GM19452 (cell line): ENCODE data around the gene DISP2.

ENCODE experiments used
- ATAC-seq: cut with Tn5 transposase; IDR thresholded peaks from one replicate; pipeline ENCODE4 v1.9.1; 2021; ENCODE audit not compliant: unreplicated experiment

Gene DISP2

GRCh38 chr15:40357723-40358470 is at the start of gene DISP2:
Gene DISP2 (plus strand): TSS chr15:40358219. CDS start chr15:40358322, 103 bp downstream.
- ATAC-seq, result peak; percentile 78

DNA sequence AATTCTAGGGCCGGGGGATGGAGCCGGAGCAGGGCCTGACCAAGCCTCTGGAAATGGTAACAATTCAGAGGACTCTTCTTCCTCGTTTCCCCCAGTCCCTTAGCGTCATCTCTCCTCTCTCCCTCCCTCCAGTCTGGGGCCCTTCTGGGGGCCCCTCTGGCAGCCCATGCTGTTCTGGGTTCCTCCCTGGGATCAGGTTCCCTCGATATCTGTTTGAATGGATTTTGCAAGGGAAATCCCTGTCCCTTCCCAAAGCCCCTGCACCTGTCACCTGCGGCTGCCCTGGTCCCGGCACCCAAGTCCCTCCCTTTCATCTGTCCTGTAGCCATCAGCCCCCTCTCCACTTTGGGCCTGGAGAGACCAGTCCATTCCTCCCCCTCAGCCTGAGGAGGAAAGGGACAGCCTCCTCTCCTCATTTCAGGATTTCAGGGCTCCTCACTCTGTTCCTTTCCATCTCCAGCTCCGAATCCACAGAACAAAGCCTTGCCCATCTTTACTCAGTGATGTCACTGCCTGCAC is 48.6 kb upstream of the DISP2 start:
- no peak for ATAC-seq

DNA sequence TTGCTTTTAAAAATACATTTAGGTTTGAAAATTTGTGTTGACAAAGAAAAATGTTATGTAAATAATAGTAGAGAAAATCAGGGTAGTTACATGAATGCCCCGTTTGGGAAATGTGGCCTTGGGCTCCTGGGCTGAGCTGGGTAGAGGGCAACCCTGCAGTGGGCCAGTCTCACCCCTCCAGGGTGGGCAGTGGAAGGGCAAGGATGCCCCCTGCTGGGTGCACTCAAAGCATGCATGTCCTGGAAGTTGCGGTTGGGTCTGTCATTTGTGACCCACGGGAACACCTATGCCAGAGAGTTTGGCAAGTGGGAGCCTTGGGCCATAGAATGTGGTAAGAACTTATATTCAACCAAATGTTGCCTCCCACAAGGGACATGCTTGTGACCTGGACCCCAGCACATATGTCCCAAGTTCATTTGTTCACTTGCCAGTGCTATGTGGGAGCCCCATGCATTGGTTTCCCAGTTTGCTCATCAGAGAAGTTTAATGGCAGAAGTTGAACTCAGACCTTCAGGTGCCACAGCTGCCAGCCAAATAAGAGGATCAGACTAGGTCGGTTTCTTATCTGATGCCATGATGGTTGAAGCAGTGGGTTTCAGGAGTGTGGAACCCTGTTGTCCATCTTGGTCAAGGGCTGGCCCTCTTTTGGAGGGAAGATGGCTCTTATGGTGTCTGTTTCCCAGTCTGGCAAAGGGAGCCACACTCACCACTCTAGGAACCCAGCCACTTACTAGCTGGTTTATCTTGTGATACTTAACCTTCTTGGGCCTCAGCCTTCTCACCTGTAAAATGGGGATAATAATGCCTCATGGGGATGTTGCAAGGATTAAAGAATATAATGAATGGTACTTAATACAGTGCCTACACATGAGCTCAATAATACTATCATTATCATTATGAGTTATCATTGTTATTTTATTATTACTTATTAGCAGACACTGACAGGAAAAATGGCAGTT is 47.7 kb upstream of the DISP2 start:
- ATAC-seq, result no peak

GRCh38 chr15:40310993-40311392 is 47.0 kb upstream of the DISP2 start:
- ATAC-seq, result no peak

DNA sequence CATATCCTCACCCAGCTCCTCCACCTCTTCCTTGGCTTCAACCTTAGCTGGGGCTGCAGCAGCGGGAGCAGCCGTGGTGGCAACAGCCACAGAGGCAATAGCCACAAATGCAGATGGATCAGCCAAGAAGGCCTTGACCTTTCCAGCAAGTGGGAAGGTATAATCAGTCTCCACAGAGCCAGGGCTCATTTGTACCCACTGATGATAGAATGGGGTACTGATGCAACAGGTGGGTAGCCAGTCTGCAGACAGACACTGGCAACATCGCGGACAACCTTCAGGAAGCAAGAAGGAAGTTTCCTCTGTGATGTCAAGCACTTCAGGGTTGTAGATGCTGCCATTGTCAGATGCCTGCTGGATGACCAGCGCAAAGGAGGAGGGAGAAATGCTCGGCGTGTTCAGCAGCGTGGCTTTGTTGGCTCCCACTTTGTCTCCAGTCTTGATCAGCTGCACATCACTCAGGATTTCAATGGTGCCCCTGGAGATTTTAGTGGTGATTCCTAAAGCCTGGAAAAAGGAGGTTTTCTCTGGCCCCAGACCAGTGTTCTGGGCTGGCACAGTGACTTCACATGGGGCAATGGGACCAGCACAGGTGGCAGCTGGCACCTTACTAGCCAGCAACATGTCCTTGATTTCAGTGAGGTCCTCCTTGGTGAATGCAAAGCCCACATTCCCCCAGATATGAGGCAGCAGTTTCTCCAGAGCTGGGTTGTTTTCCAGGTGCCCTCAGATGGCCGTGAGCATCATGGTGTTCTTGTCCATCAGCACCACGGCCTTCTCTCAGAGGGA is 45.5 kb upstream of the DISP2 start:
- ATAC-seq, result no peak

GRCh38 chr15:40313531-40314398 is 44.3 kb upstream of the DISP2 start:
- ATAC-seq, result no peak

DNA sequence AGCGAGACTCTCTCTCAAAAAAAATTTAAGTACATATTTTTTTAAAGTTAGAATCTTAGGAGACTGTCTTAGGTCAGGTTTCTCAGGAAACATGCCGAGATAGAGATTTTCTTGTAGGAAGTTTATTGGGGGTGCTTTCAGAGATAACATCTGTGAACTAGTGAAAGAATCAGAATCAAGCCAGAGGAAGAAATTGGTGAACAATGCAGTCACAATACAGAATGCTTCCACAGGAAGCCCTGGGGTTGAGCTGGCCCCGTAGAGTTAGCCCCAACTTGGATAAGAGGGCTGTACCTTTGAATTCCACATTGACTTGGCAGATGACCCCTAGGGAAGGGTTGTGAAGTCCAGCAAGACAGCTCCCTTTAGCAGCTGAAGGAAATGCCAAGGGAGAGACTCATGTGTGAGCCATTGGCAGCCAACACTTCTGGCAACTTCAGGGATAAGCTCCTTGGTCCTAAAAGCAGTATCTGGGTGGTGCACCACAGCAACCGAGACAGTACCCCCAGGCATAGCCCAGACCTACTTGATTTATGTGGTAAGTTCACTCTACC is 43.2 kb upstream of the DISP2 start:
- no peak for ATAC-seq

GRCh38 chr15:40316931-40317330 is 41.1 kb upstream of the DISP2 start:
- ATAC-seq, result no peak

DNA sequence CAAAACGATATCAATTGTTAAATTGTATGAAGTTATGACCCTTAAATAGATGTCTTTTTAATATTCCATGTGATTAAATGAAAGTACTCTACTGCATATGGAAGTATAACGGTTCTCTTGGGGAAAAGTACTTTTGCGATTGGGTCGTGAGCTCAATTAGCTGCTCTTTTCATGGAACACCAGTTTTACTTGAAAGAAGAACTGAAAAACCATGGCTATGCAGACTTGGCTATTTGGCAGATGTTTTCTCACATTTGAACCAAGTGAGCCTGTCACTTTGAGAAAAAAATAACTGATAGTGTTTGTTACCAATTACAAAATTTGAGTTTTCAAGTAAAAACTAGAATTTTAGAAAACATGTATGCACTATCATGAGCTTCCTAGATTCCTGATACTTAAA is 40.4 kb upstream of the DISP2 start:
- ATAC-seq, result no peak

- ATAC-seq, result no peak
Observed at GRCh38 chr15:40320409-40320808, 37.6 kb upstream of the DISP2 start.

GRCh38 chr15:40320931-40321371 is 37.1 kb upstream of the DISP2 start:
- ATAC-seq, result no peak

DNA sequence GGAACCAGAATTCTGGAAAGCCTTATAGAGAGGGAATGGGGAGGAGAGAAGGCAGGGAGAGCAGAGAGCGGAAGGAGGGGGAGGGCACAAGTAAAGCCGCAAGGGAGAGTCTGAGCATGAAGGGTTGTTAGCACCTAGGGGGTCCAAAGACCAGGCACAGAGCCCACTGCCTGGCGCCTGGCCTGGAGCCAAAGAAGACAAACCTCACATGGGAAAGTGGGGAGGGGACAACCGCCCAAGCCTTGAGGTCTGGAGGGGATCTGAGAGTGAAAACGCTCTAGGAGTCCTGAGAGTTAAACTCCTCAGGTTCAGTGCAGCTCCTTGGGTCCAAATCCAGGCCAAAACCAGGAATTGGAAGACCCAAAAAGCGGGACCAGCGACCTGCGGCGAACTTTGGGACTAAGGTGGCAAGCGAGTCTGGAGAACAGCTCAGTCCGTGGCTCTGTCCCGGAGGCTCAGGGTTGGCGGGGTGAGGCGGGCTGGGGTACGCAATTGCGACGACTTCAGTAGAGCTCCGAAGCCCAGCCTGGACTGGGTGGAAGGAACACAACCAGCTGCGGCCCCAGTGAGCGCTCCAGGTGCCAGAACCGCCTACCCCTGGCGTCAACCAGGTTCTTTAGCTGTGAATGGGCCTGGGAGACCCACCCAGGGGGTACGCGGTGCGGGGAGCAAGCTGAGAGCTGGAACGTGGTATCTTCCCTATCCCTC is 35.3 kb upstream of the DISP2 start:
- ATAC-seq, result no peak

- peak; percentile 84 for ATAC-seq
Observed at GRCh38 chr15:40323239-40323952, 34.6 kb upstream of the DISP2 start, which contains the start of gene INAFM2. Gene INAFM2 (plus strand): TSS chr15:40323692. CDS start chr15:40324056, 364 bp downstream.

DNA sequence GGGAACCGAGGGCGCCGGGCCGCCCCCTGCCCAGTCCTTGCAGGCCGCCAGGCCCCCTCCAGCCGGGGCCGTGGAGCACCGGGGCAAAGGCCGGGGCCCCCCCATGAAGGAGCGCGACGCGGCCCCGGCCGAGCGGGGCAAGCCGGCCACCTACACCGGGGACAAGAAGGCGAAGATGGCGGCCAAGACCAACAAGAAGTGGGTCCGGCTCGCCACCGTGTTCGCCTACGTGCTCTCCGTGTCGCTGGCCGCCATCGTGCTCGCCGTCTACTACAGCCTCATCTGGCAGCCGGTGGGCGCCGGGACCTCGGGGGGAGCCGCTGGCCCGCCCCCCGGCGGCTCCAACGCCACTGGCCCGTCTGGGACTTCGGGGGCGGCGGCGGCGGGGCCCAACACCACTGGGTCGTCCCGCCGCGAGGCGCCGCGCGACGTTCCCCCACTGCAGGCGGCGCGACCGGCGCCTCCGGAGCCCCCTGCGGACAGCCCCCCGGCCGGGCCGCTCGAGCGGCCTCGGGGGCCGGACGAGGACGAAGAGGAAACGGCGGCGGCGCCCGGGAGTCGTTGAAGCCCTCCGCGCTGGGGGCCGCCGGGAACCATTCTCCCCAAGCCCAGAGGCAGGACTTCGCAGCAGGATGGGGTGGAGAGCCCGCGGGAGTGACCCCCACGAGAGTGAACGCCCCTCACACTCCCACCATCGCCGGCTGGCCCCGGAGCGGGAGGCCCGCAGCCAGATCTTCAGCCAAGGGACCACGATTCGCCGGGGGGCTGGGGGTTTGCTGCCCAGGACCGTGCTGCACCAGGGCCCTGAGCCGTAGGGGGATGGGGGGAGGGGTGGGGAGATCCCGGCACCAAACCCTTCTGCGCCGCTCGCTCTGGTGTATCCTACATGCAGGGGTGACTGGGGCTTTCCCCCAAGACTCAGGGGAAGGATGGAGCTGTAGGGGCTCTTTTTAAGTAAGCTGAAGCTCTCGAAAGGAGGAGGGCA is 33.8 kb upstream of the DISP2 start:
- no peak for ATAC-seq

GRCh38 chr15:40325188-40325587 is 32.8 kb upstream of the DISP2 start:
- ATAC-seq, result no peak

DNA sequence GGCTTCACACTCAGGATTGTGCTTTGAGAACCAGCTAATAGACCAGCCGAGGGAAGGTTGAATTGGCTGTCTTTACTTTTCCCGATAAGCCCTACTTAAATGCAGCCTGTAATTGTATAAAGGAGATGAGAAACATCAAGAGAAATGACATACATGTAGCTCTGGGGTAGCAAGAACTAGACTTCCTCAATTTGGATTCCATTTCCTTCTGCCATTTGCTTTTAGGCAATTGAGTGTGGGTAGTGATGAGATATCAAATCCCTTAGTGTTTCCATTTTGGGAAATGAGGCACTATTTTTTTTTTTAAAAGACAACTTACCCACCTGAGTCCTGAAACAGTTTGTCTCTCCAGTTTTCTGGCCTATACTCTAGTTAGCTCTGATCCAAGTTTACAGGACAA is 32.3 kb upstream of the DISP2 start:
- no peak for ATAC-seq

- ATAC-seq, result no peak
Observed at GRCh38 chr15:40327457-40327856, 30.6 kb upstream of the DISP2 start.
